Measurements from ENCODE around the gene LRP2.

The LRP2 gene

GRCh38 chr2:169290433-169290832, 71.9 kb downstream of the LRP2 start:
- no peak for DNase-seq
- no peaks in the 10 kb centered on the region for H3K9me3 Mint-ChIP-seq
- H3K27me3 Mint-ChIP-seq (ENCODE audit: low read depth, poor library complexity), result no peaks in the 10 kb centered on the region
- peaks cover 20% of the 10 kb centered on the region for H3K4me1 Mint-ChIP-seq
- H3K27ac Mint-ChIP-seq, result no peak overlapping the region
- H3K36me3 Mint-ChIP-seq (ENCODE audit: low read depth), result no peaks in the 10 kb centered on the region
- H3K4me3 Mint-ChIP-seq, result no peak overlapping the region
- no peak for TF ChIP-seq CTCF (IDR thresholded peaks at IDR 0.05)

- TF ChIP-seq CTCF (IDR thresholded peaks at IDR 0.05), result no peak
- H3K27ac Mint-ChIP-seq, result no peak overlapping the region
- H3K36me3 Mint-ChIP-seq (ENCODE audit: low read depth), result no peaks in the 10 kb centered on the region
- DNase-seq, result no peak
- no peak overlapping the region for H3K4me3 Mint-ChIP-seq
- H3K27me3 Mint-ChIP-seq (ENCODE audit: low read depth, poor library complexity), result no peaks in the 10 kb centered on the region
- peaks cover 31% of the 10 kb centered on the region for H3K4me1 Mint-ChIP-seq
- H3K9me3 Mint-ChIP-seq, result no peaks in the 10 kb centered on the region
These were observed 74.7 kb downstream of the LRP2 start for GRCh38 chr2:169287666-169288065.

- no peaks in the 10 kb centered on the region for H3K27me3 Mint-ChIP-seq (ENCODE audit: low read depth, poor library complexity)
- no peak for TF ChIP-seq CTCF (IDR thresholded peaks at IDR 0.05)
- no peaks in the 10 kb centered on the region for H3K9me3 Mint-ChIP-seq
- H3K4me1 Mint-ChIP-seq, result peaks cover 31% of the 10 kb centered on the region
- no peak for DNase-seq
- H3K36me3 Mint-ChIP-seq (ENCODE audit: low read depth), result no peaks in the 10 kb centered on the region
- H3K4me3 Mint-ChIP-seq, result no peak overlapping the region
- H3K27ac Mint-ChIP-seq, result no peak overlapping the region
These were observed 75.6 kb downstream of the LRP2 start for GRCh38 chr2:169286624-169287231.

GRCh38 chr2:169285531-169286235, 76.7 kb downstream of the LRP2 start:
- Mint-ChIP-seq H3K36me3 (ENCODE audit: low read depth) (no peaks in the 10 kb centered on the region), H3K4me3 (no peak overlapping the region), H3K9me3 (no peaks in the 10 kb centered on the region), H3K27ac (peak overlapping the region; percentile 60), H3K27me3 (ENCODE audit: low read depth, poor library complexity) (no peaks in the 10 kb centered on the region), H3K4me1 (peaks cover 31% of the 10 kb centered on the region)
- DNase-seq, result peak; percentile 8
- no peak for TF ChIP-seq CTCF (IDR thresholded peaks at IDR 0.05)

GRCh38 chr2:169280502-169280901, 81.8 kb downstream of the LRP2 start:
- no peak for TF ChIP-seq CTCF (IDR thresholded peaks at IDR 0.05)
- Mint-ChIP-seq H3K27ac (no peak overlapping the region), H3K4me1 (peaks cover 12% of the 10 kb centered on the region), H3K36me3 (ENCODE audit: low read depth) (no peaks in the 10 kb centered on the region), H3K27me3 (ENCODE audit: low read depth, poor library complexity) (no peaks in the 10 kb centered on the region), H3K9me3 (no peaks in the 10 kb centered on the region), H3K4me3 (no peak overlapping the region)
- no peak for DNase-seq
